GM19043 (cell line): ENCODE data around the gene SSBP3.
A peak's percentile ranks its signal among the peaks of the same experiment; 100 is the strongest.

Experiments
- ATAC-seq: cut with Tn5 transposase; IDR thresholded peaks from one replicate; pipeline ENCODE4 v1.9.1; 2021; ENCODE audit warnings: low read depth; ENCODE audit not compliant: unreplicated experiment

The SSBP3 gene

GRCh38 chr1:54200519-54200997 is 205.6 kb downstream of the SSBP3 start:
- ATAC-seq: peak; percentile 16

DNA sequence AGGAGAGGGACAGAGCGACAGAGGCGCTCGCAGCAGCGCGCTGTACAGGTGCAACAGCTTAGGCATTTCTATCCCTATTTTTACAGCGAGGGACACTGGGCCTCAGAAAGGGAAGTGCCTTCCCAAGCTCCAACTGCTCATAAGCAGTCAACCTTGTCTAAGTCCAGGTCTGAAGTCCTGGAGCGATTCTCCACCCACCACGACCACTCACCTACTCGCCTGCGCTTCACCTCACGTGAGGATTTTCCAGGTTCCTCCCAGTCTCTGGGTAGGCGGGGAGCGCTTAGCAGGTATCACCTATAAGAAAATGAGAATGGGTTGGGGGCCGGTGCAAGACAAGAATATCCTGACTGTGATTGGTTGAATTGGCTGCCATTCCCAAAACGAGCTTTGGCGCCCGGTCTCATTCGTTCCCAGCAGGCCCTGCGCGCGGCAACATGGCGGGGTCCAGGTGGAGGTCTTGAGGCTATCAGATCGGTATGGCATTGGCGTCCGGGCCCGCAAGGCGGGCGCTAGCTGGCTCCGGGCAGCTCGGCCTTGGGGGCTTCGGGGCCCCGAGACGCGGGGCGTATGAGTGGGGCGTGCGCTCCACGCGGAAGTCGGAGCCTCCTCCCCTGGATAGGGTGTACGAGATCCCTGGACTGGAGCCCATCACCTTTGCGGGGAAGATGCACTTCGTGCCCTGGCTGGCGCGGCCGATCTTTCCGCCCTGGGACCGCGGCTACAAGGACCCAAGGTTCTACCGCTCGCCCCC is 206.3 kb downstream of the SSBP3 start, which contains the start of the genes CYB5RL and MRPL37:
Gene CYB5RL, minus strand, starts transcription at position 266 of the 754 bp plus-strand sequence. CDS start 4,414 bp downstream, outside the sequence.
Gene MRPL37, plus strand, starts transcription at position 403 of the 754 bp plus-strand sequence. Its CDS starts 77 bp downstream, at position 480.
- peak; percentile 96 for ATAC-seq

DNA sequence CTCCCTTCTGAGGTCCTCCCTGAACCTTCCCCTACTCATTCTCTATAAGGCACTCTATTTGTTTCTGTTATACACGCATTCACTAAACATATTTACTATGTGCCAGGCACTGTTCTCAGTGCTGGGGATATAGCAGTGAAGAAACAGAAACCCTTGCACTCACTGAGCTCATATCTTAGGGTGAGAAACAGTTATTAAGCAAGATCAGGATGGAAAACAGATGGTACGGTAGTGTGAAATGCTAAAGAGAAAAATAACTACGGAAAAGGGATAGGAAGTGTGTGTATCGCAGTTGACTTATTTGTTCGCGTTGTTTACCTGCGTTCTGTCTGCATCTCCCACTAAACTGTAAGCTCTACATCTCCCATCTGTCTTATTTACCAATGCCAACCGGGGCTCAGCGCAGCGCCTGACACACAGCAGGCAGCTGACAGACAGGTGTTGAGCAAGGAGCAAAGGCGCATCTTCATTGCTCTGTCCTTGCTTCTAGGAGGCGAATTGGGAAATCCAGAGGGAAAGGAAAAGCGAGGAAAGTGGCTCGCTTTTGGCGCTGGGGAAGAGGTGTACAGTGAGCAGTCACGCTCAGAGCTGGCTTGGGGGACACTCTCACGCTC is 206.9 kb downstream of the SSBP3 start:
- ATAC-seq: no peak

DNA sequence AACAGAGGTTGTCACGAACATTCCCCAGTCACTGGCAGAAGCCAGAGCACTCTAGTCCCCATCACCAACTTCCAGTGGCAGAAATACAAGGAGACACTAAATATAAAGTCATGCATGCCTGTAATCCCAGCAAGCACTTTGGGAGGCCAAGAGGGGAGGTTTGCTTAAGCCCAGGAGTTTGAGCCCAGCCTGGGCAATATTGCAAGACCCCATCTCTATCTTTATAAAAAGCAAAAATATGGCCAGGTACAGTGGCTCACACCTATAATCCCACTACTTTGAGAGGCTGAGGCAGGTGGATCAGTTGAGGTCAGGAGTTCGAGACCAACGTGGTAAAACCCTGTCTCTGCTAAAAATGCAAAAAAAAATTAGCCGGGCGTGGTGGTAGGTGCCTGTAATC is 212.7 kb downstream of the SSBP3 start:
- no peak for ATAC-seq

DNA sequence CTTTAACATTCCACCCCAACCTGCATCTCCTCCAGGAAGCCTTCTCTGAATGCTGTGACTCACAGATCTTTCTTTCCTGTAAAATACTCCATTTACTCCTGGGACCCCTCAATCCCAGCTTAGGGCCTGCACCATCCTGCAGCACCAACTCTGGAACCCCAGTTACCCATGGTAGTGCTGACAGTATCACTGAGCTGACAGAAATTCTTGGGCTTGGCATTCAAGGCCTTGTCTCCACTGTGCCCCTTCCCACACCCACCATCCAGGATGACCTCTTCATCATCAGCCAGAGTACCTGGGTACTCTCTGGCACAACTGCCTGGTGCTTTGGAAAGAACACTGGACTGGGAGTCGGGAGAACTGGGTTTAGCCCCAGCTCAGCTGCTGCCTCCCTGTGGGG is 214.7 kb downstream of the SSBP3 start:
- ATAC-seq: no peak

DNA sequence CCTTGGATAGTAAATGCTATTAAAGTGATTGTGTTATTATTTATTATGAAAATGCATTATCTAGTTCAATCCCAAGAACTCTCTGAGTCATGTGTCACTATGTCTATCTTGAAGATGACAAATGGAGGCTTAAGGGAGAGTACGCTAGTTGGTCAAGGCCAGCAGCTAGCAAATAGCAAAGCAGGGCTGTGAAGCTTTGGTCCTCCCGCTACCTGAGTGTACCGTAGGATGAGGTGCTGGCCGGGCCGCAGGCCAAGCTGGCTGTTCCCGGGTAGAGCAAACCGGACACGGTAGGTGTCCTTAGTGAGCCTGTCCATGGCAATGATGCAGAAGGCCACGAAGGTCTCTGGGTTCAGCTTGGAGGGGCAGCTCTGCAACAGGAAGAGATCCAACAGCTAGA is 215.7 kb downstream of the SSBP3 start:
- ATAC-seq: no peak

DNA sequence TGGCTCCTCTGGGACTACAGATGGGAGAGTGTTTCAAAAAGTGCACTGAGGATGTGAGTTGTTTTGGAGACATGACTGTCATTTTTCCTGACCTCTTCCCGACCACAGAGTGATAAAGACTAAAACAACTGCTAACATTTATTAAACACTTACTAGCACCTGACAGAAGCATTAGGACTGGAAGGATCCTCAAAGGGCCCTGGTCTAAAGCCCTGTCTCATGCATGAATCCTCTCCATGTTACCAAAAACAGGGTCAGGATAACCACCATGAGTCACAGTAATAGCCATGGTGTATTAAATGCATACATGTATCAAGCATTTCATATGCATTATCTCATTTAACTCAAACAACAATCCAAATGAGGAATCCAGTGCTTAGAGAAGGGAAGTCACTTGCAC is 217.9 kb downstream of the SSBP3 start:
- ATAC-seq: no peak

DNA sequence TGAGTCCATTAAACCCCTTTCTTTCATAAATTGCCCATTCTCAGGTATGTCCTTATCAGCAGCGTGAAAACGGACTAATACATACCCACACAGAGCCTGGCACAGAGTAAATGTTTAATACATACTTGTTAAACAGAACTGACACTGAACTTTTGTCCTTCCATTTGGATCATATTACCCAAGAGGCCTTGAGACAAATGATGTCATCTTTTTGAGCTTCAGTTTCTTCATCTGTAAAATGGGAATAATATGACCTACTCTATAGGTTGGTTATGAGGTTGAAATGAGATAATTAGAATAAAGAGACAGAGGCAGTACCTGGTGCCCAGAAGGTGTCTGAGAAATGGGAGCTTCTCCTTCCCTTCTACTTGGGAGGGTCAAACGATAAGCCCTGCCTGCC is 220.1 kb downstream of the SSBP3 start:
- no peak for ATAC-seq

GRCh38 chr1:54180701-54181360 is 225.4 kb downstream of the SSBP3 start:
- no peak for ATAC-seq

DNA sequence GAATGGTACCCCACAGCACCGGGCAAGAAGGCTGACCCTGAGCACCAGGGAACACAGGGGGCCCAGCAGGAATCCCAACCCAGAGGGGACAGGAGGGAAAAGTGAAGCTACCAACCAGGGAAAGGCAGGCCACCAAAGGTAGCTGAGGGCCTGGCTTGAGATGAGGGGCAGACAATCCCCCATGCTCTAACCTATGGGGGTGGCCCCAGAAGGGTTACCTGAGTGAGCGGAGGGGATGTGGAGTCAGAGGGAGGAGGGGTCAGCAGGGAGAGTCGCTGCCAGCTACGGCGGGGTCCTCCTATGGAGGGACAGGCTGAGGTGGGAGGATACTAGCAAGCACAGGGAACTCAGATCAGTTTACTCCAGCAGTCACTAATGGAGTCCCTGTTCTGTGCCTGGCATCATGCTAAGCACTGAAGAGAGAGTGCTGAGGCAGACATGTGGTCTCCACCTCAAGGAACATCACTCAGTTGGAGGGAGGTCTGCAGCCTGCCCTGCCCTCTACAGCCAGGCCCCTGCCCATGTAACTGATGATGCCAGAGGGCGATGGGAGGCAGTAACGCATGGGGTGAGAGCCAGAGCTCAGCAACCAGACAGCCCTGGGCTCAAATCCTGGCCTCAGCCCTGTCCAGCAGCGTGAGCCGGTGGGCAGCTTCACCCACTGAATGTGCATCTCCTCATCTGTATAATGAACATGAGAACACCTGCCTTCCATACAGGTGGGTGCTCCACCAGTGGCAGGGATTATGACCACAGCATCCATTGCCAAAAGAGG is 227.7 kb downstream of the SSBP3 start:
- no peak for ATAC-seq

DNA sequence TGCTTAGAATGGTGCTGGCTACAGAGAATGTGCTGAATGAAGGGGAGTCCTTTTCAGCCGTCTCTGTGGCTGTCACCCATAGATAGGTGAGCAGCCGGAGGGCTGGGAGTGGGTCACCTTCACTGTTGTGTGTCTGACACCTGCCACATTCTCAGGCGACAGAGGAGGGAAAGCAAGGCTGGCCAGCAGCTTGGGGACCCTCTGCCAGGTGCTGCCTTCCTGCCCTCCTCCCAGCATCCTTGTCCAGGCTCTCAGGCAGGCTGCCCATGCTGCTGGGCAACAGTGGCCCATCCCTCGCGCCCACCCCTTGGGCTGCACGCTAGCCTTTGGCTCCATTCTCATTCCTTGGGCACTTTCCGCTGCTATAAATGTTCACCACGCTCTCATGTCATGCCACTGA is 228.5 kb downstream of the SSBP3 start:
- ATAC-seq: no peak

GRCh38 chr1:54176621-54177327 is 229.4 kb downstream of the SSBP3 start:
- no peak for ATAC-seq
